ENCODE data around the gene ERN1.
A peak's percentile ranks its signal among the peaks of the same experiment; 100 is the strongest.

The ERN1 gene

DNA sequence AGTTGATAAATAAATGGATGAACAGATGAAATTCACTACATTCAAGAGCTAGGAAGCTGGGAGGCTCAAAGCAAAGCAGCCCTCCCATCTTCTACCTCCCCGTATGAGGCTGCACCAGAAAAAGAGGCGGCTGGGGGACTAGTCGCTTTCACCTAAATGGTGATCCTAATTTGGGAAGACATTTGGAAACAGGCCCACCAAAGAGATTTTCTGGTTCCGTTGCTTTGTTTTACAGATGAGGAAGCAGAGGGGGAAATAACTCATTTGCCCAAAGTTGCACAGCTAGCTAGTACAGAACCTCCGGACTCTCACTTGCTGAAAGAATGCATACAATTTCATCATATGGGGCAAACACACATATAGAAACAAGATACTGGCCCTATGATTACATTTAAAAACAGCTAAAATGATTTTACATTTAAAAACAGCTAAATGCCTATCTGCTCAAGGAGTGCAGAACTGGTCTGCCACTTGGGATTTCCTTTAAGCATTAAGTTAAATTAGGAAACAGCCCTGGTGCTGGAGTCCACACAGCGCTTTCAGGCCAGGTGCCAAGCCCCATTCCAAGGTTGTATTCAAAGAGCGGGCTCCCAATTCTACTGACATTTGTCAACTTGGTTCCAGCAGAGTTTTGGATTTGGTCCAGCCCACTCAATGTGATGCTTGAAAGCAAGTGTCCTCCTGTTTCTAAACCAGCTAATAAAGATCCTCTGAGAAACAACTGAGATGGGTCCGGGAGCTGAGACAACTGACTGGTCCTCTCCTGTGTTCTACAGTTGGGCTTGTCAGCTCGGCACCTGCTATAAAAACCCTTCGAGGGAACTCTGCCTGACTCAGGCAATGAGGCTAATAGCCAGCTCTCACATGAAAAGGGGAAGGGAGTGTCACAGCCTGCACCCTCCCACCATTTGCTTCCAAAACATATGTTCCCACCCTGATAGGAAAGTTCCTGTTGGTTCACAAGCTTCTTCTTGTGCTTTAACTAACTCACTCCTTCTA lies 11.7 kb downstream of the ERN1 start (continued):
- no peak for TF ChIP-seq FEZF1 (tag by site-specific recombination; IDR thresholded peaks at IDR 0.05)
- no peak for TF ChIP-seq ZNF16 (tag by site-specific recombination; IDR thresholded peaks at IDR 0.05; ENCODE audit: low read depth)
- no peak for TF ChIP-seq ZNF169 (tag by site-specific recombination; IDR thresholded peaks at IDR 0.05)

GRCh38 chr17:64115822-64116534 lies 14.0 kb downstream of the ERN1 start:
- Histone ChIP-seq H3K36me3 (ENCODE audit: control insufficient read depth in 2 of 2, insufficient read depth in 1 of 2, low read length in 2 of 2) (no peaks in the 10 kb centered on the region), H3K4me1 (ENCODE audit: control insufficient read depth, insufficient read depth, low read length) (no peaks in the 10 kb centered on the region), H3K9me3 (ENCODE audit: control insufficient read depth, insufficient read depth, low read depth, low read length) (no peaks in the 10 kb centered on the region), H3K4me3 (ENCODE audit: low read depth, low read length) (no peak overlapping the region), H3K27ac (ENCODE audit: extremely low read depth, low read depth, low read length) (no peak overlapping the region)
- CTCF ChIA-PET, result interaction anchor here (0.6 to 1.1 kb wide), 2 partner anchors 86 to 113 kb away, joined by 3 read pairs; no protein-coding TSS in a partner anchor
- POLR2A ChIA-PET, result no interaction called here
- TF ChIP-seq YY1 (tag by site-specific recombination; IDR thresholded peaks at IDR 0.05), result no peak
- TF ChIP-seq PRDM6 (tag by site-specific recombination; IDR thresholded peaks at IDR 0.05), result 0 out of 2 replicates have a peak, but pooled peaks have one; percentile 11
- no peak for TF ChIP-seq AEBP2 (tag by site-specific recombination; IDR thresholded peaks at IDR 0.05; ENCODE audit: borderline replicate concordance)

DNA sequence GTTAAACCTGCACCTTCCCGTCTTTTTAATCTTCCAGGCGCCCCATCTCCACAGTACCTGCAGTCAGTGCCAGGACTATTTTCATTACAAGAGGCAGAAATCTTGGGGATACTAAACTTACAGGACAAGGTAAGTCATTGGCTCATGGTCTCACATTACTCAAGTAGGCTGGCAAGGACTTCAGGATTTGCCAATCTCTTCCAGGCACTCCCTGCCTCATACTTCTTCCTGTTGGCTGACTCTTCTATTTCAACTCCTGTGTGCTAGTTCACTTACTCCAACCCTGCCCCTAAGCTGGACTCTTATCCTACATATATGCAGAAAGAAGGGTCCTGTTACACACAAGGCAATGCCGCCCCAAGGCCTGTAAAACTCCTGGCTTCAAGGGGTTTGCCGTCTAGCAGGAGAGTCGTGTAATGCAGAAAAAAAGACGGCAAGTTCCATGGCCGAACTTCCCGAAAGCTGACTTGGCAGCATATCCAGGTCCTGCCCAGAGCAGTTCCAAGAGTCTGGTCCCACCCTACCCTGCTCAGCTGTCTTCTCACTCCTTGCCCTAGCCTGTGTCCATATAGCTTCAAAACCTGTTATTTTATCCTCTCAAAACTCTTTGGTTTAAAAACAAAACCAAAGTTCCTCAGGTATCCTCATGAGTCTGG lies 14.8 kb downstream of the ERN1 start:
- no peaks in the 10 kb centered on the region for H3K9me3 ChIP-seq (ENCODE audit: control insufficient read depth, insufficient read depth, low read depth, low read length)
- no peak overlapping the region for H3K4me3 ChIP-seq (ENCODE audit: low read depth, low read length)
- no peak for TF ChIP-seq ZBTB6 (tag by site-specific recombination; IDR thresholded peaks at IDR 0.05)
- no peak for TF ChIP-seq ZNF843 (tag by site-specific recombination; IDR thresholded peaks at IDR 0.05)
- TF ChIP-seq ZNF623 (tag by site-specific recombination; IDR thresholded peaks at IDR 0.05), result no peak
- TF ChIP-seq SETDB1 (IDR thresholded peaks at IDR 0.05; ENCODE audit: insufficient read length, low read length), result no peak
- TF ChIP-seq, protein P1, sequence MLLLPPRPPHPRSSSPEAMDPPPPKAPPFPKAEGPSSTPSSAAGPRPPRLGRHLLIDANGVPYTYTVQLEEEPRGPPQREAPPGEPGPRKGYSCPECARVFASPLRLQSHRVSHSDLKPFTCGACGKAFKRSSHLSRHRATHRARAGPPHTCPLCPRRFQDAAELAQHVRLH (tag by site-specific recombination; IDR thresholded peaks at IDR 0.05), result no peak
- TF ChIP-seq RBAK (tag by site-specific recombination; IDR thresholded peaks at IDR 0.05), result no peak
- no peaks in the 10 kb centered on the region for H3K36me3 ChIP-seq (ENCODE audit: control insufficient read depth in 2 of 2, insufficient read depth in 1 of 2, low read length in 2 of 2)
- CTCF ChIA-PET, result interaction anchor here (0.6 to 1.2 kb wide), 5 partner anchors 18 to 1400 kb away, joined by 3 to 5 read pairs (median 3); no protein-coding TSS in a partner anchor
- POLR2A ChIA-PET, result no interaction called here
- no peak overlapping the region for H3K27ac ChIP-seq (ENCODE audit: extremely low read depth, low read depth, low read length)
- H3K4me1 ChIP-seq (ENCODE audit: control insufficient read depth, insufficient read depth, low read length), result no peaks in the 10 kb centered on the region

Data from HEK293 (cell line).